DOHH2 (cell line): Measurements from ENCODE around the gene CRYAB.

Source experiments
- H3F3A ChIP-seq: fragments of 200-600 bp; sonication (generic), shearing (Covaris generic); 2 replicates; pipeline ENCODE4 v1.6.0; 2016; ENCODE audit warnings: antibody characterized with exemption, mild to moderate bottlenecking; ENCODE audit not compliant: control insufficient read depth, insufficient read depth
- H3K27ac ChIP-seq: fragments of 200-600 bp; sonication (generic); 2 replicates; pipeline ENCODE4 v1.5.1; 2014; ENCODE audit warnings: low read depth, mild to moderate bottlenecking, low read length, moderate library complexity
- H3K27me3 ChIP-seq: fragments of 200-600 bp; sonication (generic); 2 replicates; pipeline ENCODE4 v1.6.1; 2014; ENCODE audit warnings: mild to moderate bottlenecking, low read length, mixed read lengths; ENCODE audit not compliant: control insufficient read depth
- H3K36me3 ChIP-seq: fragments of 200-600 bp; sonication (generic); 2 replicates; pipeline ENCODE4 v1.6.1; 2014; ENCODE audit warnings: mild to moderate bottlenecking, low read length, moderate library complexity, mixed read lengths; ENCODE audit not compliant: control insufficient read depth
- H3K4me1 ChIP-seq: fragments of 200-600 bp; sonication (generic); 2 replicates; pipeline ENCODE4 v1.6.1; 2014; ENCODE audit warnings: mild to moderate bottlenecking, low read length, mixed read lengths; ENCODE audit not compliant: control insufficient read depth
- H3K4me2 ChIP-seq: fragments of 200-600 bp; sonication (generic); 2 replicates; pipeline ENCODE4 v1.6.0; 2014; ENCODE audit warnings: mild to moderate bottlenecking, low read length, moderate library complexity
- H3K4me3 ChIP-seq: fragments of 200-600 bp; sonication (generic); 2 replicates; pipeline ENCODE4 v1.5.1; 2014; ENCODE audit warnings: mild to moderate bottlenecking, low read length, mixed read lengths
- H3K79me2 ChIP-seq: fragments of 200-600 bp; sonication (generic); 2 replicates; pipeline ENCODE4 v1.6.1; 2014; ENCODE audit warnings: mild to moderate bottlenecking, low read length, mixed read lengths; ENCODE audit not compliant: control insufficient read depth
- H3K9me2 ChIP-seq: fragments of 200-600 bp; sonication (generic); replicated peaks from 2 replicates; pipeline ENCODE4 v1.6.1; 2014; ENCODE audit warnings: mild to moderate bottlenecking, low read length, mixed read lengths; ENCODE audit not compliant: control insufficient read depth
- H3K9me3 ChIP-seq: fragments of 200-600 bp; sonication (generic); 2 replicates; pipeline ENCODE4 v1.6.1; 2014; ENCODE audit warnings: antibody characterized with exemption, low read length, mixed read lengths; ENCODE audit not compliant: control insufficient read depth, insufficient read depth
- H4K20me1 ChIP-seq: fragments of 200-600 bp; sonication (generic); 2 replicates; pipeline ENCODE4 v1.6.0; 2014; ENCODE audit warnings: low read depth, mild to moderate bottlenecking, antibody characterized with exemption, low read length, moderate library complexity; ENCODE audit not compliant: control insufficient read depth, insufficient read depth
- CTCF ChIP-seq: fragments of 200-600 bp; sonication (generic); IDR thresholded peaks from one replicate; pipeline ENCODE4 v1.5.1; 2014; ENCODE audit warnings: antibody characterized with exemption, mild to moderate bottlenecking, low read depth, low read length; ENCODE audit not compliant: poor library complexity, severe bottlenecking
- EZH2phosphoT487 ChIP-seq: fragments of 200-600 bp; sonication (generic); IDR thresholded peaks from 2 replicates; pipeline ENCODE4 v1.6.1; 2017; ENCODE audit warnings: borderline replicate concordance, mild to moderate bottlenecking, antibody characterized with exemption, low read length, moderate library complexity, mixed read lengths

CRYAB gene

GRCh38 chr11:111954154-111954553 lies 42.6 kb upstream of the CRYAB start:
- Histone ChIP-seq H3K4me3 (no peak overlapping the region), H3K9me3 (no peaks in the 10 kb centered on the region), H3K79me2 (no peaks in the 10 kb centered on the region), H3K27me3 (no peaks in the 10 kb centered on the region), H3K4me2 (no peak overlapping the region), H3K9me2 (no peaks in the 10 kb centered on the region), H3K36me3 (no peaks in the 10 kb centered on the region), H3K27ac (no peak overlapping the region), H3K4me1 (no peaks in the 10 kb centered on the region), H3F3A (no peaks in the 10 kb centered on the region), H4K20me1 (no peaks in the 10 kb centered on the region)
- TF ChIP-seq CTCF (no peak), EZH2phosphoT487 (no peak)

DNA sequence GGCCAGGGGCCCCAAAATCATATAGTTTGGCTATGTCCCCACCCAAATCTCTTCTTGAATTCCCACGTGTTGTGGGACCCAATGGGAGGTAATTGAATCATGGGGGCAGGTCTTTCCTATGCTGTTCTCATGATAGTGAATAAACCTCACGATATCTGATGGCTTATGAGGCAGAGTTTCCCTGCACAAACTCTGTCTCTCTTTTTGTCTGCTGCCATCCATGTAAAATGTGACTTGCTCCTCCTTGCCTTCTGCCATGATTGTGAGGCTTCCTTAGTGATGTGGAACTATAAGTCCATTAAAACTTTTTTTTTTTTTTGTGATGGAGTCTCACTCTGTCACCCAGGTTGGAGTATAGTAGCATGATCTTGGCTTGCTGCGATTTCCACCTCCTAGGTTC lies 40.0 kb upstream of the CRYAB start:
- Histone ChIP-seq H3K9me3 (no peaks in the 10 kb centered on the region), H3K27ac (no peak overlapping the region), H3K4me3 (no peak overlapping the region), H3K4me1 (peaks cover 9% of the 10 kb centered on the region), H3K4me2 (no peak overlapping the region), H4K20me1 (no peaks in the 10 kb centered on the region), H3F3A (peaks cover 4% of the 10 kb centered on the region), H3K27me3 (no peaks in the 10 kb centered on the region), H3K79me2 (no peaks in the 10 kb centered on the region), H3K9me2 (no peaks in the 10 kb centered on the region), H3K36me3 (no peaks in the 10 kb centered on the region)
- no peak for TF ChIP-seq EZH2phosphoT487
- no peak for TF ChIP-seq CTCF

DNA sequence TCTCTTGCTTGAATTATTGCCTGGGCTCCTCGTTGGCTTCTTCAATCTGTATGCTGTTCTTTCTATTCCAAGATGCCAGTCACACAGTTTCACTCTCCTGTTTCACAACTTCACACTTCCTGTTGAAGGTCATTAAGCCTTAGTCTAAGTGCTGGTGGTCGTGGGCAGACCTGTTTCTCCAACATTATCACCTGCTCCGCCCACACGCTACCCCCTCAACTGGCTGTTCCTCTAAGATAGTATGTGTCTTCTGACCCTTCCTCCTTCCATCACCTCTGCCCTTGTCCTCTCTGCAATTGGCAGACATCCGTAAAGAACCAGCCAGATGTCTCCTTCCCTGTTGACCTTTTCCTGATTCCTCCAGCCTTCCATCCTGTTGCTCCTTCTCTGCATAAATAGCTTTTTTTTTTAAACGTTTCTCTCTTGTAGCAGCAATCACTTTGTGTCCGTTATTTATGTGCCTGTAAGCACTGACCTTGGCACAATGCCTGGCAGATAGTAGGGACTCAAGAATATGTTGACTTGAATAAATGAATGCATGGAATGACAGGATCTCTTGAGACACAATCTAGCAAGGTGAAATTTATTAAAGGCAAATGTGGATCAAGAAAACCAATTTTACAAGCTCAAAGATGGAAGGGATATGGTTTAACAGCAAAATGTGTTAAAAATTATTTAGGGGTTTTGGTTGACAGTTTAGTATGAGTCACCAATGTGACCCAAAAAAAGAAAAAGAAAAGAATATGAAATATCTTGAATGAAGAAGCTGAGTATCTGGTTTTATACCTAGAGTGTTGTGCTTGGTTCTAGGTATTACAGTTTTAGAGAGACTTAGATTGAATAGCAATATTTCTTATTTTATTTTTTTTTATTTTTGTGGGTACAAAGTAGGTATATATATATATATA lies 38.2 kb upstream of the CRYAB start:
- Histone ChIP-seq H3K36me3 (no peaks in the 10 kb centered on the region), H3K4me2 (no peak overlapping the region), H3K9me2 (no peaks in the 10 kb centered on the region), H3K9me3 (no peaks in the 10 kb centered on the region), H4K20me1 (no peaks in the 10 kb centered on the region), H3K4me3 (no peak overlapping the region), H3K79me2 (no peaks in the 10 kb centered on the region), H3K27ac (no peak overlapping the region), H3F3A (peaks cover 4% of the 10 kb centered on the region), H3K4me1 (peaks cover 12% of the 10 kb centered on the region), H3K27me3 (no peaks in the 10 kb centered on the region)
- TF ChIP-seq CTCF (no peak), EZH2phosphoT487 (no peak)
